IPS-18c (cell line): ENCODE results near the gene LAG3.

ENCODE experiments used
- H3K4me3 ChIP-seq: 2 replicates; pipeline ENCODE4 v1.7.0; 2013; ENCODE audit warnings: low read depth, mild to moderate bottlenecking, low read length, moderate library complexity; ENCODE audit not compliant: insufficient read depth
- H3K9me3 ChIP-seq: one replicate; pipeline ENCODE4 v1.6.1; 2013; ENCODE audit warnings: mild to moderate bottlenecking, low read length, moderate library complexity; ENCODE audit not compliant: control insufficient read depth, insufficient read depth

LAG3 gene

GRCh38 chr12:6824085-6824775 is 51.9 kb downstream of the LAG3 start:
- H3K9me3 ChIP-seq: no peaks in the 10 kb centered on the region
- H3K4me3 ChIP-seq: no peak overlapping the region

- H3K4me3 ChIP-seq: peak overlapping the region; percentile 48; the same call in 1 of the 2 replicates
Observed at GRCh38 chr12:6824901-6825381, 52.6 kb downstream of the LAG3 start.

GRCh38 chr12:6825398-6826124 is 53.2 kb downstream of the LAG3 start:
- no peaks in the 10 kb centered on the region for H3K9me3 ChIP-seq
- H3K4me3 ChIP-seq: peak overlapping the region; percentile 48; the same call in 1 of the 2 replicates

More at GRCh38 chr12:6824901-6825381, 52.6 kb downstream of the LAG3 start:
- H3K9me3 ChIP-seq: no peaks in the 10 kb centered on the region

- no peaks in the 10 kb centered on the region for H3K9me3 ChIP-seq
- H3K4me3 ChIP-seq: no peak overlapping the region
Observed at GRCh38 chr12:6826125-6826733, 53.9 kb downstream of the LAG3 start.

- Histone ChIP-seq H3K9me3 (no peaks in the 10 kb centered on the region), H3K4me3 (peak overlapping the region; percentile 30)
Observed at GRCh38 chr12:6826734-6827436, 54.6 kb downstream of the LAG3 start.

- no peaks in the 10 kb centered on the region for H3K9me3 ChIP-seq
- peak overlapping the region; percentile 30 for H3K4me3 ChIP-seq
Observed at GRCh38 chr12:6827437-6827911, 55.2 kb downstream of the LAG3 start.
